ENCODE data around the gene SUGCT. TPM values are rescaled to one million over a fixed set of nuclear protein-coding genes. Genes with fewer than 3 reads are reported as not detected.
A peak's percentile ranks its signal among the peaks of the same experiment; 100 is the strongest.

Gene SUGCT
- total RNA-seq, 2 donors from 2014 or later: 0.74 to 1.3 TPM

DNA sequence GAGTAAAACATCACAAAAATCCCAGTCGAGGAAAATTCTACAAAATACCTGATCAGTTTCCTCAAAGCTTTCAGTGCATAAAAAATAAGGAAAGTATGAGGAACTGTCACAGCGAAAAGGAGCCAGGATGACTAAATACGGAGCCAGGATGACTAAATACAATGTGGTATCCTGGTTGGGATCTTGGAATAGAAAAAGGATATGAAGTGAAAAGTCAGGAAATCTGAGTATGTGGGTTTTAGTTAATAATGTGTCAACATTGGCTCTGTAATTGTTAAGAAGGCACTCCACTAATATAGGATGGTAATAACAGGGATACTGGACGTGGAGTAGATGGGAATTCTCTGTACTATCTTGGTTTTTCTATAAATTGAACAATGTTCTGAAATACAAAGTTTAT, 175.5 kb downstream of the SUGCT start:
- ATAC-seq (no peak), DNase-seq (ENCODE audit: low spot score) (no peak)
- no peak overlapping the region for H3K27ac Mint-ChIP-seq
- H3K4me1 Mint-ChIP-seq (ENCODE audit: low read depth in 2 of 2): peaks cover 0 to 6% of the 10 kb centered on the region in 2 donors
- no peaks in the 10 kb centered on the region for H3K36me3 Mint-ChIP-seq
- H3K4me3 Mint-ChIP-seq: no peak overlapping the region
- H3K9me3 Mint-ChIP-seq: no peaks in the 10 kb centered on the region
- peaks cover 0 to 11% of the 10 kb centered on the region in 2 donors for H3K27me3 Mint-ChIP-seq

DNA sequence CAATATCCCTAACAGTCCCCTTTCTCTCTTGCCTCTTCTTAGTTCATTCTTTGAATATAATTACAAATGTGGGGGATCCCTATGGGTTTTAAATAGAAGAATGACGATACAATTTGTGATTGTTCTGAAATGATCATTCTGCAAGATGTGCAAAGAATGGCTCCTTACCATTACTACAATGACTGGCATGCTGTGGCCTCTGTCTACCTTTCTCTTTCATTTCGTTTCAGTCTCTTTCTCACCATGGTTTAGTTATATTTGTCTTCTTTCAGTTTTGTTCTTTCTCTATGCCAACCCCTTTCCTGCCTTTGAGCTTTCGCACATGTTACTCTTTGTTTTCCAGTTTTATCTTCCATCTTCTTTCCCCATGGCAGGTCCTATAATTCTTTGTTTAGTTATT, 176.5 kb downstream of the SUGCT start:
- no peaks in the 10 kb centered on the region for H3K36me3 Mint-ChIP-seq
- no peak overlapping the region for H3K4me3 Mint-ChIP-seq
- H3K4me1 Mint-ChIP-seq (ENCODE audit: low read depth in 2 of 2): peaks cover 0 to 6% of the 10 kb centered on the region in 2 donors
- DNase-seq (ENCODE audit: low spot score) (no peak), ATAC-seq (peak; percentile 51 to 62)
- no peak overlapping the region for H3K27ac Mint-ChIP-seq
- H3K9me3 Mint-ChIP-seq: no peaks in the 10 kb centered on the region
- peaks cover 0 to 11% of the 10 kb centered on the region in 2 donors for H3K27me3 Mint-ChIP-seq

DNA sequence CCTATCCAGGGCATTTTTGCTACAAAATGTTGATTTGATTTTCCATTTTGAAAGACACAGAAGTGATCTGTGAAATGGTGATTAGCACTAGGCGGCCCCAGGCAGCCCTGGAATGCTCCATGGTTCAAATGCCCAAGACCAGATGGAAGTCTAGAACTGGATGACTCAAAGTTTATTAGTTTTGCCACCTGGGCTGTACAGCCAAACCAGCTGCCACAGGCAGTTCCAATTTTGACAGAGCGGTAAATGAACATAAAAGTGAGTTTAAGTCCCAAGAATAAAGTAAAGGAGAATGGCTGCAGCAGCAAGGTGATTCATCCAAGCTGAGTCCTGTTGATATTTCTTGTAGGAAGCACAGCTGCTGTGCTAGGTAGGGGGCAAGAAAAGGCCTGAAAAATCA, 180.5 kb downstream of the SUGCT start:
- no peak overlapping the region for H3K27ac Mint-ChIP-seq
- DNase-seq (ENCODE audit: low spot score) (no peak), ATAC-seq (no peak)
- H3K4me3 Mint-ChIP-seq: no peak overlapping the region
- peaks cover 0 to 11% of the 10 kb centered on the region in 2 donors for H3K27me3 Mint-ChIP-seq
- H3K4me1 Mint-ChIP-seq (ENCODE audit: low read depth in 2 of 2): peaks cover 0 to 6% of the 10 kb centered on the region in 2 donors
- no peaks in the 10 kb centered on the region for H3K9me3 Mint-ChIP-seq
- H3K36me3 Mint-ChIP-seq: no peaks in the 10 kb centered on the region

DNA sequence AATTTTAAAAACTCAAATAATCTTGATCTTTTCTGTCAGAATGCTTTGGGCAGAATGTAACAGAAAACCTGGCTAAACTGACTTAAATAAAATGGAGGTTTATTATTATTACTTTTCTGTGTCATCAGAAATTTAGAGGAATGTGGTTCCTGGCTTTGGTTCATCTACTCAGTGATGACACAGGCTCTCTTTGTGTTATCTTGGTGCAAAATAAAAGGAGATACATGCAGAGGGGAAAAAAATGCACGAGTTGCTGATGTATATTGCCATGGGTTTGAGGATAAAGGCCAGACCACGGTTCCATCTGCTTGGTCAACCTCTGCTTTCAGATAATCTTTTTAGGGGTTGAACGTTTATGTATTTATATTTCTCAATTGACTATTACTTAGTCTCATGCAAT, 181.4 kb downstream of the SUGCT start:
- Mint-ChIP-seq H3K4me3 (no peak overlapping the region), H3K36me3 (no peaks in the 10 kb centered on the region), H3K27ac (no peak overlapping the region), H3K27me3 (peaks cover 0 to 6% of the 10 kb centered on the region in 2 donors), H3K4me1 (ENCODE audit: low read depth in 2 of 2) (peaks cover 0 to 4% of the 10 kb centered on the region in 2 donors), H3K9me3 (no peaks in the 10 kb centered on the region)
- ATAC-seq (no peak), DNase-seq (ENCODE audit: low spot score) (no peak)

DNA sequence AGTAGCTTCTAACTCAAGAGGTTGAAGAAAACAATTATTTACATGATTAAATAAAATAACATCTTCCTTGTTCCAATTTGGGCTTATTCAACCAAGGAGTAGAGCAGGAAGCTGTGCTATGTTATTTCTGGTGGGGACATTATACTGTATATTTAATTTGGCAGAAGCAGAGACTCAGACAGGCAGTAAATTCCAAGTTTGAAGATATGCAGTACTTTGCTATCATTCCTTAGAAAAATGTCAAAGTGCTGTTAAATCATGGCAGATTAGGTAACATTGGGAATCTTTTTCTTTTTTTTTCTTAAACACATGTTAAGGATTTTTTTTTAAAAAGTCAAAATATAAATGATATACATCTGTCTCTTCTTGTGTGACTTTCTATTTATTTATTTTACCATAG, 190.1 kb downstream of the SUGCT start:
- Mint-ChIP-seq H3K27me3 (peaks cover 0 to 2% of the 10 kb centered on the region in 2 donors), H3K27ac (no peak overlapping the region), H3K4me3 (no peak overlapping the region), H3K36me3 (no peaks in the 10 kb centered on the region), H3K9me3 (no peaks in the 10 kb centered on the region), H3K4me1 (ENCODE audit: low read depth in 2 of 2) (no peaks in the 10 kb centered on the region)
- DNase-seq (ENCODE audit: low spot score) (no peak), ATAC-seq (no peak)

DNA sequence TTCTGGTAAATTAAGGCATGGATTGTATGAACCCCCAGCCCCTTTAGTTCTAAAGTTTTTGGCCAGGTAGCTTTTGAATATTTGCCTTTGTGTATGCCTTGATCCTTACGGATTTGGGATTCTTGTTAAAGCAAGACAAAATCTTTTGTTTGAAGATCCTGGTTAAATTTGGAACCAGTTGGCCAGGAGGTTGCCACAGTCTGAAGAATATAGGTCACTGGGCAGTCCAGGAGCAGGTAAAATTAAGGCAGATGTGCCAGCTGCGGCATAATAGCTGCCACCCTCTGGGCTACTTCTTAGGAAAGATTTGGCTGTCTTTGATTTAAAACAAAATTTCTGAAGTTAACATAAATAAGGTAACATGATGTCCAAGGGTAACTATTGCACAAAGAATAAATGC, 192.3 kb downstream of the SUGCT start:
- Mint-ChIP-seq H3K36me3 (no peaks in the 10 kb centered on the region), H3K4me1 (ENCODE audit: low read depth in 2 of 2) (no peaks in the 10 kb centered on the region), H3K27me3 (peaks cover 0 to 2% of the 10 kb centered on the region in 2 donors), H3K27ac (no peak overlapping the region), H3K9me3 (no peaks in the 10 kb centered on the region), H3K4me3 (no peak overlapping the region)
- no peak for ATAC-seq
- no peak for DNase-seq (ENCODE audit: low spot score)

DNA sequence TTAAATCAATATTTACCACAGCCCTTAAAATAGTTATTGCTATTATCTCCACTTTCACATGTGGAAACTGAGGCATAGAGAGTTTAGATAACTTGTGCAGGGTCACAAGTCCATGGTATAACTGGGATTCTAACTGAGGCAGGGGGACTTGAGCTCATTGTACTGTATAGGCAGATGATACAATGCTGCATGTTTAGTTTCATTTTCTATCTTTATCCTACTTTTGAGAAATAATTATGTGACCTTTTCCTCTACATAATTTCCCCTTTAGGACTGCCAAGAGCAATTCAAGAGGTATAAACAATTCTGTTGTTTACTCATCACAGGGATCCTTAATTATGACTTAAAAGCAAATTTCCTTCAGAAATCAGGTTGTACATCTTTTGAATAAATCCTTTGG, 193.1 kb downstream of the SUGCT start:
- no peaks in the 10 kb centered on the region for H3K9me3 Mint-ChIP-seq
- H3K4me1 Mint-ChIP-seq (ENCODE audit: low read depth in 2 of 2): no peaks in the 10 kb centered on the region
- DNase-seq (ENCODE audit: low spot score) (no peak), ATAC-seq (no peak)
- H3K36me3 Mint-ChIP-seq: no peaks in the 10 kb centered on the region
- no peak overlapping the region for H3K4me3 Mint-ChIP-seq
- H3K27ac Mint-ChIP-seq: peak overlapping the region in 1 of 2 donors; percentile 8
- peaks cover 0 to 5% of the 10 kb centered on the region in 2 donors for H3K27me3 Mint-ChIP-seq

DNA sequence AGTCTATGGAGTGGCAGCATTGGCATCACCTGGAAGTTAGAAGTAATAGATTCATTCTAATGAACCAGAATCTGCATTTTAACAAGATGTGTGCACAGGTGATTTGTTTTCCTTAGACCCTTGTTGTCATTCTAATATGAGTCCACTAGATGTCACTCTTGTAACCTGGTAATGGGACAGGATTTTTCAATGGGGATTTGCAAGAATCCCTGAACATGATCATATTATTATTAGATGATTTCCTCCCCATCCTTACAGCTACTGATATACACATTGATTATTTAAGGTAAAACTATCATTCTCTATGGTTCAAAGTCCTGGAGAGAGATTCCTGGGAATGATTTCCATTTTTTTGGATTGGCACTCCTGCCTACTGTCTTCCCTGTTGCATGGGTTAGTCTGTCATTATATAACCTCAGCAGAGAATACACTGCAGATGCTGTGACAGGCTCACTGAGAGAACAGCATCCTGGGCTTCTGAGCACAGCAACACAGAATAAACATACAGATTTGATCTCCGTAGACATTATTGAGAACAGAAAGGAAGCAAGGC, 194.9 kb downstream of the SUGCT start:
- Mint-ChIP-seq H3K4me3 (no peak overlapping the region), H3K9me3 (no peaks in the 10 kb centered on the region), H3K27me3 (peaks cover 0 to 2% of the 10 kb centered on the region in 2 donors), H3K4me1 (ENCODE audit: low read depth in 2 of 2) (no peaks in the 10 kb centered on the region), H3K36me3 (no peaks in the 10 kb centered on the region), H3K27ac (no peak overlapping the region)
- ATAC-seq: no peak
- DNase-seq (ENCODE audit: low spot score): no peak

DNA sequence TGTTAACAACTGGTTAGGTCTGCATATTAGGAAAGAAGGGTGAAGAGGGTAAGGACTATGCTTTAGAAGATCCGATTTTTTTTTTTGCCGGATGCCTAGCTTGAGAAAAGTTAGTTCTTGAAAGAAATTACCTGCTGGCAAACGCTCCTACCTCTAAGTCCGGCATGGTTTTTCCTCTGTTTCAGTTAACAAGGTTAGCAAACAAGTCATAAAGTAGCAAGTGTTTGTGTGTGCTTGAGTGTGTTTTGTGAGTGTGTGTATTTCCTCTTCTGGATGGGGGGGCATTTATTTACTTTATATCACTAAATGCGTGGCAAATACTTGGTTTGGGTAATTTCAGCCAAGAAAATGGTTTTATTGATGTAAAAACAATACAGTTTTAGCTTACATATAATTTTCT, 195.6 kb downstream of the SUGCT start:
- Mint-ChIP-seq H3K36me3 (no peaks in the 10 kb centered on the region), H3K27ac (no peak overlapping the region), H3K4me3 (no peak overlapping the region), H3K4me1 (ENCODE audit: low read depth in 2 of 2) (no peaks in the 10 kb centered on the region), H3K27me3 (peaks cover 0 to 2% of the 10 kb centered on the region in 2 donors), H3K9me3 (no peaks in the 10 kb centered on the region)
- no peak for ATAC-seq
- DNase-seq (ENCODE audit: low spot score): no peak

DNA sequence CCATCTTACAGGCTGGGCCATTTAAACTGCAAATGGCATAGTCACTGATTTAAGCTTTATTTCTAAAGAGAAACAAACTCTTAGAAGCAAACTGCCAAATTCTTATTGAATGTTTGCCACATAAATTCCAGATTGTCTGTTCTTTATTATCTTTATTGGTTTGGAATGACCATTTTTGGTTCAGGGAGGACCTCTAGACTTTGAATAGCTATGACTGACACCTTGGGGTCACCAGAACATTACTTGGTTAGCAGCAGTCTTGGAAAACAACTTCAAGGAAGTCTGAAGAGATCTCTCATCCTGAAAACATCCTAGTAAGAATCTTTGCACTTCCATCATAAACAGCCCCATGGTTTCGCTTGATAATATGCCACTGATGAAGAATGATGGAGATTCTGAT, 197.1 kb downstream of the SUGCT start:
- ATAC-seq (no peak), DNase-seq (ENCODE audit: low spot score) (no peak)
- Mint-ChIP-seq H3K9me3 (peaks cover 3% of the 10 kb centered on the region), H3K4me3 (no peak overlapping the region), H3K36me3 (peaks cover 4% of the 10 kb centered on the region), H3K4me1 (ENCODE audit: low read depth in 2 of 2) (no peaks in the 10 kb centered on the region), H3K27me3 (peaks cover 0 to 2% of the 10 kb centered on the region in 2 donors), H3K27ac (no peak overlapping the region)

DNA sequence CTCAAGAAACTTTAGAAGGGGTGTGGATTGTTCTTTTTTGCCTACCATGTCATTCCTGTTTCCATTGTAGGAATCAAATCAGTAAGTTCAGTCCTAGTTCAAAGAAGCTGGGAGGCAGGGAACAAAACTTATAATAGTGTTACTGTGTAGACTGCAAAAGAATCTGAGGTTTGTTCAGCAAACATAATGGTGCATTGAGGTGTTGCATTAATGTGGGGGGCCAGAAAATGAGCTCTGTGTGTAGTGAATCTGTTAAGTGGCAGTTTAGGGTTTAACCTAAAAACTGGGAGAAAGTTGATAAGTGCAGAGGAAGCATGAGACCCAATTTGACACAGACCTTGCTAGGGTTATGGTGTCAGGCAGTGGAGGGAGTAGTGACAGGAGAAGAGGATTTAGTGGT, 197.7 kb downstream of the SUGCT start:
- Mint-ChIP-seq H3K4me3 (no peak overlapping the region), H3K27me3 (peaks cover 0 to 2% of the 10 kb centered on the region in 2 donors), H3K4me1 (ENCODE audit: low read depth in 2 of 2) (no peaks in the 10 kb centered on the region), H3K27ac (no peak overlapping the region), H3K36me3 (peaks cover 4% of the 10 kb centered on the region), H3K9me3 (peaks cover 6% of the 10 kb centered on the region)
- DNase-seq (ENCODE audit: low spot score): no peak
- ATAC-seq: no peak

DNA sequence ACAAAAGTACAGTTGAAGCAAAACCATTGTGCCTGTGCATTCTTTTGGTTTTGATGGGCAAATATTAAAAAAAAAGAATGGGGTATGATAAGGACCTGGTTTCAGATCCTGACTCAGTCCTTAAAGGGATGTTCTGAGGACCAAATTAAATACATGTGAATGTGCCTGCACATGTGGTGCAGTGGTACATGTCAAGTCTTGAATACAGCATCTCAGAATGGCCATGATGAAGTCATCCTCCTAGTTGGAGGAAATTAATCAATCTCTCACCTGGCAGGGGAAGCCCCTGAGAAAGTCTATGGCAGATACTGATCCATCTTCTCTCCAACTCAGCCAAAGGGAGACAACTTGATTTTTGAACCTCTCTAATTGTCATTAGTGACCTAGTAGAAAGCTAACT, 207.0 kb downstream of the SUGCT start:
- Mint-ChIP-seq H3K9me3 (peaks cover 7% of the 10 kb centered on the region), H3K27ac (no peak overlapping the region)

DNA sequence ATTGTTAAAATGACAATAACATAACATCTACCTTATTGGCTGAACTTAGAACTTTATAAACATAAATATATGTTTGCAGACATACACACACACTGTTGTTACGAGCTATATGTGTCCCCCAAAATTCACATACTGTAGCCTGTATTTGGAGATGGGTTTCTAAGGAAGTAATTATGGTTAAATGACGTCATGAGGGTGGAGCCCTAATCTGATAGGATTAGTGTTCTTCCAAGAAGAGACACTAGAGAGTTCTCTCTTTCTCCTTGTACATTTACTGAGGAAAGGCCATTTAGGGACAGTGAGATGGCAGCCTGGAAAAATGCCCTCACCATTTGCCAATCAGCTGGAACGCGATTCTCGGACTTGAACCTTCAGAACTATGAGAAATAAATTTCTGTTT, 211.7 kb downstream of the SUGCT start:
- Mint-ChIP-seq H3K4me3 (no peak overlapping the region), H3K27ac (no peak overlapping the region), H3K9me3 (no peaks in the 10 kb centered on the region), H3K4me1 (ENCODE audit: low read depth in 2 of 2) (no peaks in the 10 kb centered on the region), H3K27me3 (no peaks in the 10 kb centered on the region), H3K36me3 (no peaks in the 10 kb centered on the region)
- DNase-seq (ENCODE audit: low spot score): no peak
- ATAC-seq: no peak

More for the DNA sequence above, 207.0 kb downstream of the SUGCT start:
- Mint-ChIP-seq H3K27me3 (peaks cover 0 to 5% of the 10 kb centered on the region in 2 donors), H3K4me3 (no peak overlapping the region), H3K36me3 (peaks cover 8% of the 10 kb centered on the region), H3K4me1 (ENCODE audit: low read depth in 2 of 2) (no peaks in the 10 kb centered on the region)
- no peak for DNase-seq (ENCODE audit: low spot score)
- ATAC-seq: no peak

DNA sequence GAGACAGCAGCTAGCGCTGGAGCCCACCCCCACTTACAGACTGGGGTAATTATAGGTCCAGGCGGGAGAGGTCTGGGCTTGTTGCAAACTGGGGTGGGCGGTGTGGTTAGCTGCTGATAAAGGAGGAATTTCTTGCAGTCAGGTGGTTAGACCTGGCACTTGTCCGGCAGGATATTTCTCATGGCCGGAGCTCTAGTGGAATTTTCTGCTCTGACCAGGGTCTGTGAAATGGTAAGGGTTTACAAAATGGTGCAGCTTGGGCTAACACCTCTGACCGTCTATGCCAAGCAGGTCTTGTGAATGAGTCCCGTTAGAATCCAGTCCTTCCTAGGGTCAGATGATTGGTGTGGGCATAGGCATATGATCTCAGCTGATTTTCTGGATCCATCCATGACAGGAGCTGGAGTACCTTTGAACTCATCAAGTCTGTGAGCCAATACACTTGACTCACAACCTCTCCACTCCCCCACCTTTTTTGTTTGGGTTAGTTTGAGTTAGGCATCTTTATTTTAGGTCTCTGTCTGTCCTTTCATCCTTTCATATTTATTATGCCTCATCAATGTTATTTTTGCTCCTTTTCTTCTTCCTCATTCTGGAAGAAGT, 213.4 kb downstream of the SUGCT start:
- no peak for ATAC-seq
- DNase-seq (ENCODE audit: low spot score): no peak
- H3K36me3 Mint-ChIP-seq: no peaks in the 10 kb centered on the region
- H3K9me3 Mint-ChIP-seq: peaks cover 4% of the 10 kb centered on the region
- peaks cover 0 to 2% of the 10 kb centered on the region in 2 donors for H3K27me3 Mint-ChIP-seq
- no peak overlapping the region for H3K27ac Mint-ChIP-seq
- no peak overlapping the region for H3K4me3 Mint-ChIP-seq
- no peaks in the 10 kb centered on the region for H3K4me1 Mint-ChIP-seq (ENCODE audit: low read depth in 2 of 2)

DNA sequence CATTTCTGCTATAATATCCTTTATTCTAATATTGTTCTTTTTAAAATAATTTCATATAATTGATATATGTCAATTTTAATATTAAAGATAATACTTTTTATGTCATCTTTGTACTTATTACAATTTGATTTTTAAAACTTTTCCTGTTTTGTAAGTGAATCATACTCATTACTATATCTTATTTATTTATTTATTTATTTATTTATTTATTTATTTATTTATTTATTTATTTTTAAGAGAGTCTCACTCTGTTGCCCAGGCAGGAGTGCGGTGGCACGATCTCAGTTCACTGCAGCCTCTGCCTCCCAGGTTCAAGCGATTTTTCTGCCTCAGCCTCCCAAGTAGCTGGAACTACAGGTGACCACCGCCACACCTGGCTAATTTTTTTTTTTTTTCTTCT, 215.3 kb downstream of the SUGCT start:
- Mint-ChIP-seq H3K4me1 (ENCODE audit: low read depth in 2 of 2) (no peaks in the 10 kb centered on the region), H3K9me3 (peaks cover 4% of the 10 kb centered on the region), H3K27ac (no peak overlapping the region), H3K36me3 (no peaks in the 10 kb centered on the region), H3K4me3 (no peak overlapping the region), H3K27me3 (peaks cover 0 to 2% of the 10 kb centered on the region in 2 donors)
- no peak for ATAC-seq
- DNase-seq (ENCODE audit: low spot score): no peak

All from natural killer cell treated with Interleukin-12 subunit alpha and Interleukin-12 subunit beta and Interleukin-15 and Interleukin-18, amount 100 ng/mL, for 72 hours (primary cell).